Neural progenitor cell (in vitro differentiated cells): ENCODE measurements around the gene DEUP1. TPM values are rescaled to one million over a fixed set of nuclear protein-coding genes. Genes with fewer than 3 reads are reported as not detected.

Source experiments
- DNase-seq: peaks from one replicate; pipeline ENCODE4 v3.0.0-alpha.2; 2016; ENCODE audit warnings: low spot score
- H2AFZ ChIP-seq: fragments of 200-600 bp; sonication (generic); replicated peaks from 2 replicates; pipeline ENCODE4 v1.6.1; 2016; ENCODE audit warnings: antibody characterized with exemption
- H3F3A ChIP-seq: fragments of 200-600 bp; sonication (generic); 2 replicates; pipeline ENCODE4 v1.6.1; 2016; ENCODE audit warnings: antibody characterized with exemption, low read depth
- H3K27ac ChIP-seq: fragments of 200-600 bp; sonication (generic); 2 replicates; pipeline ENCODE4 v1.5.1; 2016; ENCODE audit warnings: mild to moderate bottlenecking
- H3K27me3 ChIP-seq: fragments of 200-600 bp; sonication (generic); 2 replicates; pipeline ENCODE4 v1.6.1; 2016; ENCODE audit warnings: mild to moderate bottlenecking, moderate library complexity
- H3K36me3 ChIP-seq: fragments of 200-600 bp; sonication (generic); 2 replicates; pipeline ENCODE4 v1.5.1; 2016
- H3K4me1 ChIP-seq: fragments of 200-600 bp; sonication (generic); 2 replicates; pipeline ENCODE4 v1.6.1; 2016; ENCODE audit warnings: mixed run types
- H3K4me2 ChIP-seq: fragments of 200-600 bp; sonication (generic); 2 replicates; pipeline ENCODE4 v1.6.1; 2016
- H3K4me3 ChIP-seq: fragments of 200-600 bp; sonication (generic); 2 replicates; pipeline ENCODE4 v1.5.1; 2016
- H3K79me2 ChIP-seq: fragments of 200-600 bp; sonication (generic); 2 replicates; pipeline ENCODE4 v1.6.1; 2016; ENCODE audit warnings: low read depth
- H3K9ac ChIP-seq: fragments of 200-600 bp; sonication (generic); 2 replicates; pipeline ENCODE4 v1.6.1; 2016
- H3K9me3 ChIP-seq: fragments of 200-600 bp; sonication (generic); 2 replicates; pipeline ENCODE4 v1.5.1; 2016; ENCODE audit warnings: low read depth
- H4K20me1 ChIP-seq: fragments of 200-600 bp; sonication (generic); 2 replicates; pipeline ENCODE4 v1.6.1; 2016; ENCODE audit warnings: low read depth
- H3K27ac Mint-ChIP-seq: 3 replicates; pipeline ENCODE4 v1.8.0; 2021; ENCODE audit warnings: mixed read lengths
- H3K27me3 Mint-ChIP-seq: 2 replicates; pipeline ENCODE4 v1.8.0; 2022; ENCODE audit warnings: low read depth, mild to moderate bottlenecking, inconsistent platforms, moderate library complexity, mixed read lengths; ENCODE audit not compliant: insufficient read depth
- H3K36me3 Mint-ChIP-seq: 3 replicates; pipeline ENCODE4 v1.8.0; 2021; ENCODE audit warnings: mixed read lengths
- H3K4me1 Mint-ChIP-seq: 3 replicates; pipeline ENCODE4 v1.8.0; 2021; ENCODE audit warnings: mixed read lengths
- H3K4me3 Mint-ChIP-seq: 3 replicates; pipeline ENCODE4 v1.8.0; 2021; ENCODE audit warnings: mild to moderate bottlenecking, moderate library complexity, mixed read lengths
- H3K9me3 Mint-ChIP-seq: 3 replicates; pipeline ENCODE4 v1.8.0; 2020; ENCODE audit warnings: mixed read lengths
- EZH2 ChIP-seq: fragments of 200-600 bp; sonication (generic); IDR thresholded peaks from 2 replicates; pipeline ENCODE4 v1.6.1; 2017; ENCODE audit warnings: antibody characterized with exemption, mild to moderate bottlenecking, moderate library complexity
- EZH2phosphoT487 ChIP-seq: fragments of 200-600 bp; sonication (generic); IDR thresholded peaks from 2 replicates; pipeline ENCODE4 v1.6.1; 2017; ENCODE audit warnings: antibody characterized with exemption
- total RNA-seq: library from RNA; depleted of rRNA; stranded (reverse); fragments of >200 nt; gene quantifications from 2 replicates; pipeline ENCODE4 v1.2.3, GENCODE V29; 2015; ENCODE audit warnings: low replicate concordance
- TF ChIP-seq, protein P1 (sequence below): fragments of 200-600 bp; sonication (generic); IDR thresholded peaks from 2 replicates; pipeline ENCODE4 v1.5.1; 2017; ENCODE audit warnings: antibody characterized with exemption, mild to moderate bottlenecking

The DEUP1 gene
- total RNA-seq, 1 donor from 2014 or later = not detected

DNA sequence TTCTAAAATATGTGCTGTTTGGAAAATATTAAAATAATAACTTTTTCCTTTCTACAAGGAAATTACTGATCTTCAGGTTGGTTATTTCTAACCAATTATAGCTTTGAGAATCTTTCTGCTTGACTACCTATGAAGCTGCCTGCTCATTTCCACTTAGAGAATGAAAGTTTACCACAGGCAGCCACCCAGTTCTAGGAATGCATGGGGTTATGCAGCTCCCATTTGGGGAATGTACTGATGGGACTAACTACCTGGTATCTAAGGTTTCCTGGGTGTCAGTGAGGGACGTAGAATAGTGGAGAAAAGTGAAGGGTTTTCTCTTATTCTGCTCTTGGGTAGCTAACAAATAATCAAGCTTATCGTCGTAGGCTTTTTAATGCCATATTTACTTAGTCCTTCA, 73.4 kb downstream of the DEUP1 start:
- Histone ChIP-seq H3K4me3 (no peak overlapping the region), H3K27ac (no peak overlapping the region), H3K9ac (no peak overlapping the region), H3F3A (no peaks in the 10 kb centered on the region), H3K4me1 (no peaks in the 10 kb centered on the region), H3K9me3 (no peaks in the 10 kb centered on the region), H4K20me1 (no peaks in the 10 kb centered on the region), H2AFZ (no peak overlapping the region), H3K79me2 (no peaks in the 10 kb centered on the region), H3K27me3 (no peaks in the 10 kb centered on the region), H3K36me3 (no peaks in the 10 kb centered on the region), H3K4me2 (no peak overlapping the region)
- TF ChIP-seq EZH2 = no peak
- TF ChIP-seq, protein P1, sequence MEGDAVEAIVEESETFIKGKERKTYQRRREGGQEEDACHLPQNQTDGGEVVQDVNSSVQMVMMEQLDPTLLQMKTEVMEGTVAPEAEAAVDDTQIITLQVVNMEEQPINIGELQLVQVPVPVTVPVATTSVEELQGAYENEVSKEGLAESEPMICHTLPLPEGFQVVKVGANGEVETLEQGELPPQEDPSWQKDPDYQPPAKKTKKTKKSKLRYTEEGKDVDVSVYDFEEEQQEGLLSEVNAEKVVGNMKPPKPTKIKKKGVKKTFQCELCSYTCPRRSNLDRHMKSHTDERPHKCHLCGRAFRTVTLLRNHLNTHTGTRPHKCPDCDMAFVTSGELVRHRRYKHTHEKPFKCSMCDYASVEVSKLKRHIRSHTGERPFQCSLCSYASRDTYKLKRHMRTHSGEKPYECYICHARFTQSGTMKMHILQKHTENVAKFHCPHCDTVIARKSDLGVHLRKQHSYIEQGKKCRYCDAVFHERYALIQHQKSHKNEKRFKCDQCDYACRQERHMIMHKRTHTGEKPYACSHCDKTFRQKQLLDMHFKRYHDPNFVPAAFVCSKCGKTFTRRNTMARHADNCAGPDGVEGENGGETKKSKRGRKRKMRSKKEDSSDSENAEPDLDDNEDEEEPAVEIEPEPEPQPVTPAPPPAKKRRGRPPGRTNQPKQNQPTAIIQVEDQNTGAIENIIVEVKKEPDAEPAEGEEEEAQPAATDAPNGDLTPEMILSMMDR = no peak
- TF ChIP-seq EZH2phosphoT487 = no peak
- Mint-ChIP-seq H3K4me1 (no peaks in the 10 kb centered on the region), H3K27ac (no peak overlapping the region), H3K27me3 (no peaks in the 10 kb centered on the region), H3K9me3 (peaks cover 3% of the 10 kb centered on the region), H3K4me3 (no peak overlapping the region), H3K36me3 (no peaks in the 10 kb centered on the region)
- DNase-seq = no peak

DNA sequence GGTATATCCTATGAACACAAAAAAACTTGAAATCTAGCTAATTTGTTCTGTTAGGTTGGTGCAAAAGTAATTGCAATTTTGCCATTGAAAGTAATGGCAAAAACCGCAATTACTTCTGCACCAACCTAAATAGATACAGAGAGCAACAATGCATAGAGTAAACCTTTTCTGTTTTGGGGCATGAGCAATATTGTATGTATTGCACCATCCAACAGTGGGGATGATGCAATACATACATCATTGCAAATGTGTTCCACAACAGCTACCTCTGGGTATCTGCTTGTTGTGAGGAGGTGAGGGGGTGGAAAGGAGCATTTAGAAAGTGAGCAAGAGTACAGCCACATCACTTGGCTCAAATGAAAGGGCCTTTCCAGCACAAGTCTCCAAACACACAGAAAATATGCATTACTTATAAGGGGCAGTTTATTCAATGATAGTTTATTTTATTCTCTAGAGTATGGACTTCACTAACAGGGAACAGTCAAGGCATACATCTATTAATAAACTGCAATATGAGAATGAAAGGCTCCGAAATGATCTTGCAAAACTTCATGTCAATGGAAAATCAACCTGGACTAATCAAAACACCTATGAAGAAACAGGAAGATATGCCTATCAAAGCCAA, 77.3 kb downstream of the DEUP1 start:
- Histone ChIP-seq H3K9ac (no peak overlapping the region), H3F3A (no peaks in the 10 kb centered on the region), H4K20me1 (no peaks in the 10 kb centered on the region), H2AFZ (no peak overlapping the region), H3K9me3 (no peaks in the 10 kb centered on the region), H3K27me3 (no peaks in the 10 kb centered on the region), H3K4me3 (no peak overlapping the region), H3K27ac (no peak overlapping the region), H3K4me1 (peaks cover 25% of the 10 kb centered on the region), H3K79me2 (no peaks in the 10 kb centered on the region), H3K4me2 (no peak overlapping the region), H3K36me3 (no peaks in the 10 kb centered on the region)
- DNase-seq = no peak
- TF ChIP-seq EZH2phosphoT487 = no peak
- TF ChIP-seq EZH2 = no peak
- TF ChIP-seq, protein P1 = no peak
- Mint-ChIP-seq H3K27me3 (no peaks in the 10 kb centered on the region), H3K36me3 (no peaks in the 10 kb centered on the region), H3K27ac (no peak overlapping the region), H3K4me1 (peaks cover 16% of the 10 kb centered on the region), H3K4me3 (no peak overlapping the region), H3K9me3 (no peaks in the 10 kb centered on the region)

DNA sequence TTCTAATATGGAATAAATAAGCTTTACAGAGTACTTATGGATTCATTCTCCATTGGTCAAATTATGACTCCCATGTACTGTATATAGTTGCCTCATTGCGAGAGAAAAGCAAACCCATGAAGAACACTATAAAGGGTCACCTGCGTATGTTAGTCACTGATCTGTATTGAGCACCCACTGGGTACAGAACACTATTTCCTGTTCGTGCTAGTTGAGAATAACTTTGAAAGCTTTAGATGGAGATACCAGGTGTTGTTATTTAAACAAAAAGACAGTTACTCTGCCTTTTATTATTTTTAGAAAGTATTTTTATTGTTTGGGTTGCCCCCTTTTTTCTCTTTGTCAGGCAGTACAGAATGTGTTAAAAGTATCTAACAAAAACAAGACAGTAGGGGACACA, 79.9 kb downstream of the DEUP1 start:
- no peaks in the 10 kb centered on the region for H3K79me2 ChIP-seq
- H3K4me3 ChIP-seq = peak overlapping the region; percentile 9
- no peaks in the 10 kb centered on the region for H4K20me1 ChIP-seq
- Mint-ChIP-seq H3K4me1 (peaks cover 16% of the 10 kb centered on the region), H3K36me3 (no peaks in the 10 kb centered on the region), H3K4me3 (no peak overlapping the region), H3K27me3 (no peaks in the 10 kb centered on the region), H3K9me3 (no peaks in the 10 kb centered on the region), H3K27ac (no peak overlapping the region)
- H3K27me3 ChIP-seq = no peaks in the 10 kb centered on the region
- no peak for DNase-seq
- no peaks in the 10 kb centered on the region for H3K9me3 ChIP-seq
- no peak overlapping the region for H2AFZ ChIP-seq
- peak overlapping the region; percentile 58 for H3K4me2 ChIP-seq
- TF ChIP-seq, protein P1 = no peak
- TF ChIP-seq EZH2 (no peak), EZH2phosphoT487 (no peak)
- no peaks in the 10 kb centered on the region for H3K36me3 ChIP-seq
- H3K9ac ChIP-seq = no peak overlapping the region
- H3K4me1 ChIP-seq = peaks cover 25% of the 10 kb centered on the region
- peak overlapping the region; percentile 64 for H3K27ac ChIP-seq
- no peaks in the 10 kb centered on the region for H3F3A ChIP-seq
